HUES48 (cell line): ENCODE data around the gene CENPVL3.

Source experiments
- H3K27ac ChIP-seq: one replicate; pipeline ENCODE4 v1.7.0; 2013; ENCODE audit warnings: low read depth, low read length, inconsistent platforms
- H3K27me3 ChIP-seq: 2 replicates; pipeline ENCODE4 v1.6.1; 2013; ENCODE audit warnings: mild to moderate bottlenecking, low read length; ENCODE audit not compliant: control insufficient read depth, insufficient read depth
- H3K36me3 ChIP-seq: 2 replicates; pipeline ENCODE4 v1.6.1; 2013; ENCODE audit warnings: low read length; ENCODE audit not compliant: control insufficient read depth, insufficient read depth
- H3K4me1 ChIP-seq: 2 replicates; pipeline ENCODE4 v1.6.1; 2013; ENCODE audit warnings: mild to moderate bottlenecking, low read length; ENCODE audit not compliant: control insufficient read depth, insufficient read depth
- H3K4me3 ChIP-seq: 2 replicates; pipeline ENCODE4 v1.5.1; 2013; ENCODE audit warnings: mild to moderate bottlenecking, low read depth, low read length
- H3K9ac ChIP-seq: 2 replicates; pipeline ENCODE4 v1.6.1; 2013; ENCODE audit warnings: mild to moderate bottlenecking, low read depth, low read length, moderate library complexity
- H3K9me3 ChIP-seq: 2 replicates; pipeline ENCODE4 v1.6.1; 2013; ENCODE audit warnings: low read length; ENCODE audit not compliant: control insufficient read depth, insufficient read depth

Gene CENPVL3

DNA sequence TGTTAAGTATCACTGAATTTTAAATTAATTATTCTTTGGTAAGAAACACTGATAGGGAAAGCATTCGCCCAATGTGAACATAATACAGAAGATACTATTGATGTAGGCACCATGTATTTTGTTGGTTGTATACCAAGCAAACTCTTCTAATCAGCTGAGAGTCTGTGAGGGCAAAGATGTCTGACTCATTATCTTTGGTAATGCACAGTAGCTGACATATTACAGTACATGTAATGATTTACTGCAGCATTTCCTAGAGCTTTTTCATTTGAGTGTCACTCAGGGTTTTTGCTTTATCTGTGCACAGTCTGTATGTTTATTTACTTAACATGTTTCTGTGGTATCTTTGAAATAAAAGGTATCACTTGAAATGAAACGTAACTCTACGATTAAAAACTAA is 49.2 kb downstream of the CENPVL3 start:
- H3K36me3 ChIP-seq: no peaks in the 10 kb centered on the region
- H3K27me3 ChIP-seq: no peaks in the 10 kb centered on the region
- H3K9ac ChIP-seq: no peak overlapping the region

DNA sequence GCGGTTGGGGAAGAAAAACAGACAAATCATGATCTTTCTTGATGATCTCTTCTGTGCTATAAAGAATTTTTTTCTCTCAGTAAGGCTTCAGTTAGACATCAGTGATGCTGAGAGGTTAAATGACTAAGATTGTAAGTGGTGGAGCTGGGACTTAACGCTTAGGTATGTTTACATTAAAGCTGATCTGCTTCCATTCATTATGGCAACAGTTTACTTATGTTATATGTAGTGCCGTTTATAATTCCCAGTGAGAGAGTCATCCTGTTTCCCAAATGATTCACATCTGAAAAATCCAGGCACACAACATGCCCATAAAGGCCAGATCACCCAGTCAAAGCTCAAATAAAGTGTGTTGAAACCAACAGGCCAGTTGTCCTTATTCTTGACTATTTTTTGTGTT is 50.1 kb downstream of the CENPVL3 start:
- H3K4me1 ChIP-seq: no peaks in the 10 kb centered on the region
- H3K36me3 ChIP-seq: no peaks in the 10 kb centered on the region
- H3K4me3 ChIP-seq: no peak overlapping the region
- H3K9me3 ChIP-seq: peaks cover 39% of the 10 kb centered on the region
- no peak overlapping the region for H3K27ac ChIP-seq
- H3K9ac ChIP-seq: no peak overlapping the region
- no peaks in the 10 kb centered on the region for H3K27me3 ChIP-seq

More for the DNA sequence above, 49.2 kb downstream of the CENPVL3 start:
- Histone ChIP-seq H3K27ac (no peak overlapping the region), H3K4me3 (no peak overlapping the region), H3K9me3 (peaks cover 38% of the 10 kb centered on the region), H3K4me1 (no peaks in the 10 kb centered on the region)
